ENCODE results near the gene RABGGTB.

DNA sequence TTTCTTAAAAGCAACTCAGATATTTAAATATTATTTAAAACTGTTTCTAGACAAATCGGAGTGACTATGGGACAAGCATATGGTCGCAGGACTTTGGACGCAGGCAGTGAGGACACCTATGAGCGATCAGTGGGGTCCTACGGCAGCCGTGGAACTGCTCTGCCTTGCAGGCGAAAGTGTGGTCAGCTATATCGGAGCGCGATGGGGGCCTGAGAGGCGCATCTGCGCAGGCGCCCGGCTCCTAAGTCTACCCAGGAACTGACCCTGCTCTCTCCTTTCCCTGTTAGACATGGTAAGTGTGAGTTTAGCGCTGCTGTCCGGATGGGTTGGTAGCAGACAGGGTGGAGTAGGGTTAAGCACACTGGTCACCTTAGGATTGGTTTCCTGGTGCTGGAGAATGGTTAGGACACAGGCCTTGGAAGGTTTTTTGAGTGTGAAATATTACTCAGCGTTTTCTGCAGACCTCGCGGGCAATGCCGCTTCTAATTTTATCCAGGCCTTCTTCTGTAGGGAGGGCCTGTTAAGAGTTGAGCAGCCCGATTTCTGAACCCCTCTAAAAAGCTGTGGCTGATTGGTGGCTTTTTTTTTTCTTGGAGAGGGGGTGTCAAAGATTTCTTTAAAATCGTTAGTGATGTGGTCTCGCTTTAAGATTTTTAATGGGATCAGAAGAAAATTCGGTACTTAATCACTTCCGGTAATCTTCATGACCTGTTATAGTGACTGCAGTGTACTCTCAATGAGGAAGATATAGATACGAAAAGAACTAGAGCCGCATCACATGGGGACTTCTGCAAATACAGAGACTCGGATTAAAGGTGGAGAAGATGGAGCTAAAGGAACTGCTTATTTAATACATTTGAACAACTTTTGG, at the start of gene RABGGTB:
- TF ChIP-seq CTCF (conservative IDR thresholded peaks at IDR 0.05) (no peak), ZFX (IDR thresholded peaks at IDR 0.05) (peak; percentile 79)
